HG02759 (cell line): Measurements from ENCODE around the gene ZNF407.

Experiments used
- ATAC-seq: cut with Tn5 transposase; IDR thresholded peaks from one replicate; pipeline ENCODE4 v1.9.1; 2021; ENCODE audit warnings: mild to moderate bottlenecking, moderate library complexity; ENCODE audit not compliant: unreplicated experiment

ZNF407 gene

GRCh38 chr18:74778191-74778847, 180.6 kb downstream of the ZNF407 start:
- no peak for ATAC-seq

- no peak for ATAC-seq
Observed at GRCh38 chr18:74784752-74785151, 187.1 kb downstream of the ZNF407 start.

- no peak for ATAC-seq
Observed at GRCh38 chr18:74785632-74786031, 188.0 kb downstream of the ZNF407 start.

- ATAC-seq = no peak
Observed at GRCh38 chr18:74788657-74789056, 191.0 kb downstream of the ZNF407 start.

- no peak for ATAC-seq
Observed at GRCh38 chr18:74789078-74789477, 191.4 kb downstream of the ZNF407 start.

GRCh38 chr18:74790451-74790850, 192.8 kb downstream of the ZNF407 start:
- ATAC-seq = no peak

GRCh38 chr18:74791501-74792194, 194.0 kb downstream of the ZNF407 start:
- ATAC-seq = no peak

- no peak for ATAC-seq
Observed at GRCh38 chr18:74793746-74794145, 196.1 kb downstream of the ZNF407 start.

- no peak for ATAC-seq
Observed at GRCh38 chr18:74795751-74796150, 198.1 kb downstream of the ZNF407 start.

GRCh38 chr18:74796211-74796610, 198.5 kb downstream of the ZNF407 start:
- no peak for ATAC-seq

- peak; percentile 100 for ATAC-seq
Observed at GRCh38 chr18:74796841-74797576, 199.3 kb downstream of the ZNF407 start.

GRCh38 chr18:74797577-74798151, 200.0 kb downstream of the ZNF407 start:
- ATAC-seq = peak; percentile 42

GRCh38 chr18:74799542-74799941, 201.9 kb downstream of the ZNF407 start:
- no peak for ATAC-seq

- no peak for ATAC-seq
Observed at GRCh38 chr18:74800098-74800497, 202.4 kb downstream of the ZNF407 start.

GRCh38 chr18:74803117-74803516, 205.4 kb downstream of the ZNF407 start:
- no peak for ATAC-seq

- no peak for ATAC-seq
Observed at GRCh38 chr18:74803769-74804168, 206.1 kb downstream of the ZNF407 start.

GRCh38 chr18:74804677-74805076, 207.0 kb downstream of the ZNF407 start:
- no peak for ATAC-seq

- ATAC-seq = no peak
Observed at GRCh38 chr18:74806073-74806472, 208.4 kb downstream of the ZNF407 start.

- peak; percentile 98 for ATAC-seq
Observed at GRCh38 chr18:74806700-74807416, 209.2 kb downstream of the ZNF407 start.

GRCh38 chr18:74817576-74817975, 219.9 kb downstream of the ZNF407 start:
- ATAC-seq = no peak
